HCT116 (cell line): Measurements from ENCODE around the gene ATP5F1E.

Source experiments
- CEBPB ChIP-seq: IDR thresholded peaks from 2 replicates; pipeline ENCODE4 v1.6.1; 2012; ENCODE audit warnings: low read depth
- CTCF ChIP-seq, 3 experiments: fragments of 200-600 bp in 1 of 3; sonication (generic) in 1 of 3; IDR thresholded peaks in 2 of 3; conservative IDR thresholded peaks in 1 of 3; 2 replicates each; pipeline ENCODE4 v1.5.1; 2012 to 2017; ENCODE audit warnings: low read depth in 2 of 3, low read length in 2 of 3, antibody characterized with exemption in 1 of 3, borderline replicate concordance in 1 of 3, control low read depth in 1 of 3, mild to moderate bottlenecking in 1 of 3, mixed read lengths in 1 of 3, mixed run types in 1 of 3, moderate library complexity in 1 of 3; ENCODE audit not compliant: insufficient read depth in 1 of 3
- EZH2phosphoT487 ChIP-seq: fragments of 200-600 bp; IDR thresholded peaks from 2 replicates; pipeline ENCODE4 v1.6.1; 2018; ENCODE audit warnings: antibody characterized with exemption, borderline replicate concordance
- POLR2A ChIP-seq: IDR thresholded peaks from 2 replicates; pipeline ENCODE4 v1.7.0; 2011; ENCODE audit warnings: borderline replicate concordance; ENCODE audit not compliant: insufficient read depth, insufficient read length; ENCODE audit errors: extremely low read depth
- POLR2AphosphoS5 ChIP-seq: IDR thresholded peaks from 2 replicates; pipeline ENCODE4 v1.6.1; 2011; ENCODE audit warnings: mild to moderate bottlenecking, low read depth, low read length, moderate library complexity
- REST ChIP-seq: IDR thresholded peaks from 2 replicates; pipeline ENCODE4 v1.6.1; 2012; ENCODE audit warnings: low read depth
- ZFX ChIP-seq: fragments of 450-650 bp; IDR thresholded peaks from 2 replicates; pipeline ENCODE4 v1.6.1; 2017

- TF ChIP-seq POLR2AphosphoS5: no peak
- TF ChIP-seq POLR2A: no peak
- no peak for TF ChIP-seq ZFX
- TF ChIP-seq CTCF (IDR thresholded peaks at IDR 0.05 in 2 of 3, conservative IDR thresholded peaks at IDR 0.05 in 1 of 3; ENCODE audit: borderline replicate concordance in 1 of 3, insufficient read depth in 1 of 3, low read depth in 2 of 3, low read length in 2 of 3): no peak
- TF ChIP-seq EZH2phosphoT487: no peak
- TF ChIP-seq REST: no peak
- TF ChIP-seq CEBPB: no peak
Observed at GRCh38 chr20:58990651-58991445, 41.3 kb downstream of the ATP5F1E start.
